Natural killer cell (primary cell): ENCODE results near the gene MAD1L1. TPM values are rescaled to one million over a fixed set of nuclear protein-coding genes. Genes with fewer than 3 reads are reported as not detected.
"Not testable (repeated sequence)": the region's sequence is repeated elsewhere in the genome, so short reads cannot be mapped to it uniquely, and the experiment has no call there.

Source experiments
- ATAC-seq, 3 donors: fragments of 150-1000 bp in 2 of 3; fragments of 200-7000 bp in 1 of 3; cut with Tn5 transposase; 1 replicate in 1 of 3; 2 replicates in 2 of 3; pipeline ENCODE4 v1.10.0; 2021; ENCODE audit warnings: mild to moderate bottlenecking in 2 of 3, moderate library complexity in 2 of 3
- DNase-seq, 2 donors: peaks; one replicate each; pipeline versions ENCODE4 v3.0.0 to v3.0.0-alpha.2; 2013 to 2021; ENCODE audit warnings: mixed read lengths in 1 of 2
- H3K27ac ChIP-seq: one replicate; pipeline ENCODE4 v1.5.1; 2013; ENCODE audit warnings: mild to moderate bottlenecking, low read length
- H3K27me3 ChIP-seq: one replicate; pipeline ENCODE4 v1.6.1; 2013; ENCODE audit warnings: low read length; ENCODE audit not compliant: control insufficient read depth, insufficient read depth
- H3K36me3 ChIP-seq: one replicate; pipeline ENCODE4 v1.6.1; 2013; ENCODE audit warnings: low read length; ENCODE audit not compliant: control insufficient read depth, insufficient read depth
- H3K4me1 ChIP-seq: one replicate; pipeline ENCODE4 v1.6.1; 2013; ENCODE audit warnings: low read length; ENCODE audit not compliant: control insufficient read depth, insufficient read depth
- H3K4me3 ChIP-seq: one replicate; pipeline ENCODE4 v1.5.1; 2013; ENCODE audit warnings: low read length
- H3K9me3 ChIP-seq: one replicate; pipeline ENCODE4 v1.6.1; 2013; ENCODE audit warnings: low read length; ENCODE audit not compliant: control insufficient read depth, insufficient read depth
- H3K27ac Mint-ChIP-seq, 2 donors: one replicate each; pipeline ENCODE4 v1.8.0; 2022; ENCODE audit warnings: mild to moderate bottlenecking in 2 of 2, mixed read lengths in 2 of 2, moderate library complexity in 1 of 2
- H3K27me3 Mint-ChIP-seq, 2 donors: one replicate each; pipeline ENCODE4 v1.8.0; 2022; ENCODE audit warnings: low read depth in 2 of 2, mixed read lengths in 2 of 2
- H3K36me3 Mint-ChIP-seq: one replicate; pipeline ENCODE4 v1.8.0; 2022; ENCODE audit warnings: mixed read lengths
- H3K4me1 Mint-ChIP-seq, 2 donors: one replicate each; pipeline ENCODE4 v1.8.0; 2022; ENCODE audit warnings: mixed read lengths in 2 of 2
- H3K4me3 Mint-ChIP-seq: one replicate; pipeline ENCODE4 v1.8.0; 2022; ENCODE audit warnings: mild to moderate bottlenecking, moderate library complexity, mixed read lengths
- H3K9me3 Mint-ChIP-seq, 2 donors: one replicate each; pipeline ENCODE4 v1.8.0; 2022; ENCODE audit warnings: mixed read lengths in 2 of 2
- WGBS: methylation state at CpG from one replicate; pipeline ENCODE4 v1.1.7; 2013; ENCODE audit warnings: missing lambda C conversion rate; ENCODE audit not compliant: insufficient coverage; 5-methylcytosine and 5-hydroxymethylcytosine counted together
- intact Hi-C: fragments of 100-400 bp; cut with micrococcal nuclease; formaldehyde crosslinking; loops from one replicate; pipeline ENCODE4 v1.14.2; 2022
- total RNA-seq, 4 donors: library from RNA; stranded (reverse); fragments of 120-200 nt in 1 of 4; gene quantifications; one replicate each; pipeline versions ENCODE4 v1.2.3 to v1.2.4, GENCODE V29; 2013 to 2022
- TF ChIP-seq, protein P1 (sequence below): fragments of 200-600 bp; IDR thresholded peaks from one replicate; pipeline ENCODE4 v1.8.0; 2022; ENCODE audit warnings: antibody characterized with exemption

MAD1L1 gene
- total RNA-seq, 3 donors from 2014 or later (not counting 1 experiment from before 2014, with no cell fraction given) = 53.6 to 81.2 (median 77.4) TPM

DNA sequence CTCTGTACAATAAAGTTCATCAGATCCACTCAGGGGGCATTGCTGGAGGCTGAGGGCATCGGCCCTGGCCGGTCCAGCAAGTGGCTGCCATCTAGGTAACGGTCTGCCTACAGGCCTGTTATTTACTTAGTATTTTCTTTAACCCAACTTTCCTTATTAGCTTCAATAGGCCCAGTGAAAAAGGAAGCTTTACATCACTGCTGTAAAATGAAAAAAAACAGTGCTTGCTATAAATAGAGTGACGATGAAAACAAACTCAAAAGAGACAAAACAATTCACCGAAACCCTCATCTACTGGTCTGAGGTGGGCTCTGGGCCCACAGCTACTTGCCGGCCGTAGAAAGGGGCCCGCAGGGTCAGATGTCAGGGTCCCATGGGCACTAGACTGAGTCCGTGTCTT is 370.2 kb downstream of the MAD1L1 start:
- no peak for DNase-seq
- Histone ChIP-seq H3K27me3 (no peaks in the 10 kb centered on the region), H3K4me1 (no peaks in the 10 kb centered on the region), H3K27ac (no peak overlapping the region), H3K36me3 (no peaks in the 10 kb centered on the region), H3K9me3 (no peaks in the 10 kb centered on the region), H3K4me3 (no peak overlapping the region)
- Mint-ChIP-seq H3K4me1 (peaks cover 15 to 26% of the 10 kb centered on the region in 2 donors), H3K4me3 (no peak overlapping the region), H3K27me3 (no peaks in the 10 kb centered on the region), H3K27ac (no peak overlapping the region), H3K9me3 (no peaks in the 10 kb centered on the region), H3K36me3 (no peaks in the 10 kb centered on the region)
- TF ChIP-seq, protein P1, sequence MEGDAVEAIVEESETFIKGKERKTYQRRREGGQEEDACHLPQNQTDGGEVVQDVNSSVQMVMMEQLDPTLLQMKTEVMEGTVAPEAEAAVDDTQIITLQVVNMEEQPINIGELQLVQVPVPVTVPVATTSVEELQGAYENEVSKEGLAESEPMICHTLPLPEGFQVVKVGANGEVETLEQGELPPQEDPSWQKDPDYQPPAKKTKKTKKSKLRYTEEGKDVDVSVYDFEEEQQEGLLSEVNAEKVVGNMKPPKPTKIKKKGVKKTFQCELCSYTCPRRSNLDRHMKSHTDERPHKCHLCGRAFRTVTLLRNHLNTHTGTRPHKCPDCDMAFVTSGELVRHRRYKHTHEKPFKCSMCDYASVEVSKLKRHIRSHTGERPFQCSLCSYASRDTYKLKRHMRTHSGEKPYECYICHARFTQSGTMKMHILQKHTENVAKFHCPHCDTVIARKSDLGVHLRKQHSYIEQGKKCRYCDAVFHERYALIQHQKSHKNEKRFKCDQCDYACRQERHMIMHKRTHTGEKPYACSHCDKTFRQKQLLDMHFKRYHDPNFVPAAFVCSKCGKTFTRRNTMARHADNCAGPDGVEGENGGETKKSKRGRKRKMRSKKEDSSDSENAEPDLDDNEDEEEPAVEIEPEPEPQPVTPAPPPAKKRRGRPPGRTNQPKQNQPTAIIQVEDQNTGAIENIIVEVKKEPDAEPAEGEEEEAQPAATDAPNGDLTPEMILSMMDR = no peak
- ATAC-seq = no peak
- intact Hi-C loops = no loop called here
- 80% methylated on average over 9 of the region's 9 CpGs for WGBS

DNA sequence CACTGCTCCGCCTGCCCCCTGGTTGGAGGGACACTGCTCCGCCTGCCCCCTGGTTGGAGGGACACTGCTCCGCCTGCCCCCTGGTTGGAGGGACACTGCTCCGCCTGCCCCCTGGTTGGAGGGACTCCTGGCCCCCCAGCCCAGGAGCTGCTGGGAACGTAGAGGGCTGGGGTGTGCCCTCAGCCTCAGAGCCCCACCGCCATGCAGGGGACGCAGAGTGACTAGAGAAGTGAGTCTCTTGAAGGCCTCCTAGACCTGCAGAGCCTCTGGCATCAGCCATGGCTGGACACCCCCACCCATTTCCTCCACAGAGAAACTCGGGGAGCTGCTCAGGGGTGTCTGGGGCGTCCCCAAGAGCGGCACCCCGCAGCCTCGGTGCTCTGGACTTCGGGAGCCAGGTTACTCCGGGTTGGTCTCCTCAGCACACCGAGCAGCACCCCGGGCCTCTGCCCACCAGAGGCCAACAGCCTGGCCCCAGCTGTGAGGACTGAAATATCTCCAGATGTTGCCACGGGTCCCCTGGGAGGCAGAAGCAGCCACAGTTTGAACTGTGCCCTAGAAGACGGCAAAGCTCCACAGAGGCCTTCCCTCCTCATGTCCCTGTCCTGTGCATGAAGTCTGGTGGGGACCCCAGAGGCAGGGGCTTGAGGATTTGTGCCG is 370.8 kb downstream of the MAD1L1 start:
- no peak overlapping the region for H3K27ac Mint-ChIP-seq
- WGBS = 87% methylated on average over 17 of the region's 19 CpGs
- intact Hi-C loops = no loop called here
- H3K9me3 Mint-ChIP-seq = no peaks in the 10 kb centered on the region
- H3K27me3 Mint-ChIP-seq = no peaks in the 10 kb centered on the region
- ATAC-seq (no peak), DNase-seq (no peak)
- H3K4me1 ChIP-seq = no peaks in the 10 kb centered on the region
- H3K36me3 ChIP-seq = no peaks in the 10 kb centered on the region
- no peaks in the 10 kb centered on the region for H3K9me3 ChIP-seq
- no peaks in the 10 kb centered on the region for H3K27me3 ChIP-seq
- H3K4me3 ChIP-seq = no peak overlapping the region
- H3K27ac ChIP-seq = no peak overlapping the region
- H3K4me1 Mint-ChIP-seq = peaks cover 11 to 22% of the 10 kb centered on the region in 2 donors
- no peaks in the 10 kb centered on the region for H3K36me3 Mint-ChIP-seq
- TF ChIP-seq, protein P1 = no peak
- H3K4me3 Mint-ChIP-seq = no peak overlapping the region

DNA sequence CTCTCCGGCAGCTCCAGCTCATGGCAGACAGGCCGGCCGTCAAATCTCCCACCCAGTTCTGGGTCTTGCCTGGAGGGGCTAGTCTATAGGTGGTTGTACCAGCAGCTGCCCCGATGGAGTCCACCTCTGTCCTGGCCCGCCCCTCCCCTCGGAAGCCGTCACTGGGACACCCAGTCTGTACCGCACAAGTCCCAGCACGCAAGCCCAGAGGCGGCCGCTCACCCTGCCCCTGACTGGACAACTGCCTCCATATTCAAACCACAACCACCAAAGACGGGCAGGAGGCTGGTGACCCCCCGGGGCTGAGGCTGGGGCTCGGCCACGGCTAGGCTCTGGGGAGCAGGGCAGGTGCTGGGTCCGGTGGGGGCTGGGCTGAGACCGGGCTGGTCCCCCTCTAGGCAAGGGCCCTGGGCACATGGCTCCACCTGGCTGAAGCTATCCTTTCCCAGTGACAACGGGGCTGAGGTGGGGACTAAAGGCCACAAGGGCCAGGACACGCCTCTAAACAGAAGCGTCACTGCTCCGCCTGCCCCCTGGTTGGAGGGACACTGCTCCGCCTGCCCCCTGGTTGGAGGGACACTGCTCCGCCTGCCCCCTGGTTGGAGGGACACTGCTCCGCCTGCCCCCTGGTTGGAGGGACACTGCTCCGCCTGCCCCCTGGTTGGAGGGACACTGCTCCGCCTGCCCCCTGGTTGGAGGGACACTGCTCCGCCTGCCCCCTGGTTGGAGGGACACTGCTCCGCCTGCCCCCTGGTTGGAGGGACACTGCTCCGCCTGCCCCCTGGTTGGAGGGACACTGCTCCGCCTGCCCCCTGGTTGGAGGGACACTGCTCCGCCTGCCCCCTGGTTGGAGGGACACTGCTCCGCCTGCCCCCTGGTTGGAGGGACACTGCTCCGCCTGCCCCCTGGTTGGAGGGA is 371.6 kb downstream of the MAD1L1 start:
- WGBS = 96% methylated on average over 20 of the region's 33 CpGs
- H3K27me3 ChIP-seq, H3K4me3 ChIP-seq, H3K27ac Mint-ChIP-seq, H3K9me3 Mint-ChIP-seq, intact Hi-C loops, H3K4me3 Mint-ChIP-seq, H3K27me3 Mint-ChIP-seq, H3K36me3 Mint-ChIP-seq, ATAC-seq, H3K36me3 ChIP-seq, H3K9me3 ChIP-seq, H3K27ac ChIP-seq, H3K4me1 ChIP-seq, DNase-seq: not testable (repeated sequence)
- peaks cover 6 to 14% of the 10 kb centered on the region in 2 donors for H3K4me1 Mint-ChIP-seq

DNA sequence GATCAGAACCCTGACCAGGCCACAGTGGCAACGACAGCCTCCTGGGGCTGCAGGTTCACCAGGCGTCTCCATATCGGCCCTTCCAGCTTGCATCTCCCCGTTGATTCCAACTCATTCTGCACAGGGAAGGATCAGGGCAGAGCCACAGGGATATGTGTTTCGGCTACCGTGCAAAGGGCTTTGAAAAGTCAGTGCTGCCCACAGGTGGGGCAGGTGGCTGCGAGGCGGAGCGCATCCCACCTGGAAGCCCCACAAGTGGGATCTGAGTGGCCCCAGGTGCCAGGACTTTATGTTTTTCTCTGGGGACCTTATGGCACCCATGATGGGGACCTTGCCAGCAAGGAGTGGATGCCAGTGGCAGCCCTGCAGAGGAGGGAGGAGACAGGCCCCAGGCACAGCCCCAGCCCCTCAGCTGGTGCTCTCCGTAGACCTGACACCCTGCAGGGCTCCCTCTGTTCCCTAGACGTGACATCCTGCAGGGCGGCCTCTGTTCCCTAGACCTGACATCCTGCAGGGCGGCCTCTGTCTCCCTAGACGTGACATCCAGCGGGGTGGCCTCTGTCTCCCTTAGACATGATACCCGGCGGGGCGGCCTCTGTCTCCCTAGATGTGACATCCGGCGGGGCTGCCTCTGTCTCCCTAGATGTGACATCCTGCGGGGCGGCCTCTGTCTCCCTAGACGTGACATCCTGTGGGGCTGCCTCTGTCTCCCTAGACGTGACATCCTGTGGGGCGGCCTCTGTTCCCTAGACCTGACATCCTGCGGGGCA is 373.3 kb downstream of the MAD1L1 start:
- H3K9me3 ChIP-seq = peaks cover 13% of the 10 kb centered on the region
- H3K27me3 ChIP-seq = no peaks in the 10 kb centered on the region
- no peaks in the 10 kb centered on the region for H3K9me3 Mint-ChIP-seq
- H3K4me1 Mint-ChIP-seq = peaks cover 11 to 20% of the 10 kb centered on the region in 2 donors
- no peaks in the 10 kb centered on the region for H3K27me3 Mint-ChIP-seq
- DNase-seq (no peak), ATAC-seq (no peak)
- no peaks in the 10 kb centered on the region for H3K36me3 ChIP-seq
- no peak overlapping the region for H3K4me3 Mint-ChIP-seq
- intact Hi-C loops = no loop called here
- 95% methylated on average over 26 of the region's 26 CpGs for WGBS
- H3K4me3 ChIP-seq = no peak overlapping the region
- H3K36me3 Mint-ChIP-seq = no peaks in the 10 kb centered on the region
- no peak overlapping the region for H3K27ac Mint-ChIP-seq
- H3K27ac ChIP-seq = no peak overlapping the region
- peaks cover 14% of the 10 kb centered on the region for H3K4me1 ChIP-seq
- TF ChIP-seq, protein P1 = no peak
